GM12865 (cell line): ENCODE measurements around the gene ARSB.

Experiments used
- DNase-seq: peaks from one replicate; pipeline ENCODE4 v3.0.0; 2010; ENCODE audit warnings: low read depth
- H3K4me3 ChIP-seq: 2 replicates; pipeline ENCODE4 v1.5.1; 2011; ENCODE audit warnings: mild to moderate bottlenecking, low read depth, low read length, control low read depth
- CTCF ChIP-seq: IDR thresholded peaks from 2 replicates; pipeline ENCODE4 v1.5.1; 2011; ENCODE audit warnings: low read length, control low read depth, low read depth, inconsistent platforms; ENCODE audit not compliant: insufficient read depth; ENCODE audit errors: missing control alignments

The ARSB gene

GRCh38 chr5:79011219-79011836 is 26.2 kb upstream of the ARSB start:
- no peak overlapping the region for H3K4me3 ChIP-seq
- peak; percentile 2 for DNase-seq
- TF ChIP-seq CTCF, result no peak

GRCh38 chr5:79008362-79008761 is 23.3 kb upstream of the ARSB start:
- TF ChIP-seq CTCF, result no peak
- no peak overlapping the region for H3K4me3 ChIP-seq
- no peak for DNase-seq

GRCh38 chr5:79007872-79008271 is 22.8 kb upstream of the ARSB start:
- no peak for TF ChIP-seq CTCF
- no peak for DNase-seq
- no peak overlapping the region for H3K4me3 ChIP-seq

- H3K4me3 ChIP-seq, result no peak overlapping the region
- TF ChIP-seq CTCF, result no peak
- DNase-seq, result no peak
These were observed 21.0 kb upstream of the ARSB start for GRCh38 chr5:79005936-79006631.

- DNase-seq, result no peak
- no peak for TF ChIP-seq CTCF
- no peak overlapping the region for H3K4me3 ChIP-seq
These were observed 20.0 kb upstream of the ARSB start for GRCh38 chr5:79005151-79005550.

GRCh38 chr5:79002374-79002773 is 17.3 kb upstream of the ARSB start:
- TF ChIP-seq CTCF, result no peak
- DNase-seq, result no peak
- H3K4me3 ChIP-seq, result no peak overlapping the region

- no peak for TF ChIP-seq CTCF
- no peak overlapping the region for H3K4me3 ChIP-seq
- no peak for DNase-seq
These were observed 16.4 kb upstream of the ARSB start for GRCh38 chr5:79001471-79001870.
